HepG2 (cell line): ENCODE measurements around the gene PDCD11. TPM values are rescaled to one million over a fixed set of nuclear protein-coding genes. Genes with fewer than 3 reads are reported as not detected.

Source experiments
- ATAC-seq: fragments of 200-7000 bp; cut with Tn5 transposase; 3 replicates; pipeline ENCODE4 v1.9.1; 2020; ENCODE audit warnings: mild to moderate bottlenecking, moderate library complexity
- BruUV-seq: library from RNA; stranded (reverse); fragments of 400-500 nt; replicated peaks from 2 replicates; lab custom pipeline; 2021; lab: Mats Ljungman, UMichigan
- CTCF ChIA-PET: fragments of 300-600 bp; formaldehyde crosslinking; extraction: SDS; loops from one replicate; lab custom pipeline; 2021; ENCODE audit warnings: low total read pairs, inconsistent platforms, low intra/inter-chr PET ratio; lab: Yijun Ruan, JAX
- POLR2A ChIA-PET: fragments of 350-600 bp; sonication (Branson Sonifier 250); formaldehyde crosslinking; loops from one replicate; lab custom pipeline; 2020; ENCODE audit warnings: antibody characterized with exemption, inconsistent platforms; lab: Yijun Ruan, JAX
- DNase-seq: peaks from one replicate; pipeline ENCODE4 v3.0.0-alpha.2; 2015; ENCODE audit warnings: low spot score
- FAIRE-seq: peaks from 3 replicates; lab custom pipeline; 2011; peaks lifted over from hg19 to GRCh38; lab: Jason Lieb, UNC
- H2AFZ ChIP-seq: one replicate; pipeline ENCODE4 v1.6.1; 2011; ENCODE audit warnings: low read length, inconsistent platforms
- H3K27ac ChIP-seq: fragments of 300-600 bp; 3 replicates; pipeline ENCODE4 v1.8.0; 2011; ENCODE audit warnings: mixed run types, mild to moderate bottlenecking, mixed read lengths, low read length, inconsistent platforms; ENCODE audit not compliant: insufficient read depth; ENCODE audit errors: extremely low read length
- H3K27me3 ChIP-seq, 2 experiments: fragments of 200-600 bp in 1 of 2; 2 replicates in 1 of 2; 3 replicates in 1 of 2; pipeline versions ENCODE4 v1.6.0 to v1.8.0; 2011; ENCODE audit warnings: low read length in 2 of 2, mild to moderate bottlenecking in 2 of 2, moderate library complexity in 2 of 2, inconsistent platforms in 1 of 2; ENCODE audit not compliant: insufficient read depth in 2 of 2, control insufficient read depth in 1 of 2
- H3K36me3 ChIP-seq, 2 experiments: fragments of 200-600 bp in 1 of 2; replicated peaks in 1 of 2; 2 replicates in 1 of 2; 3 replicates in 1 of 2; pipeline versions ENCODE4 v1.5.1 to v1.8.0; 2011; ENCODE audit warnings: low read length in 2 of 2, inconsistent platforms in 1 of 2; ENCODE audit not compliant: insufficient read depth in 2 of 2, control insufficient read depth in 1 of 2
- H3K4me1 ChIP-seq: 2 replicates; pipeline ENCODE4 v1.5.1; 2012; ENCODE audit warnings: low read length, inconsistent platforms; ENCODE audit not compliant: insufficient read depth
- H3K4me2 ChIP-seq: 2 replicates; pipeline ENCODE4 v1.6.0; 2011; ENCODE audit warnings: low read depth, low read length, inconsistent platforms
- H3K4me3 ChIP-seq, 3 experiments: fragments of 200-600 bp in 1 of 3; sonication (generic), shearing (Covaris generic) in 1 of 3; replicated peaks in 1 of 3; 2 replicates each; pipeline ENCODE4 v1.5.1; 2011 to 2016; ENCODE audit warnings: low read length in 3 of 3, inconsistent platforms in 2 of 3, low read depth in 2 of 3, mild to moderate bottlenecking in 2 of 3, control low read depth in 1 of 3, mixed read lengths in 1 of 3; ENCODE audit not compliant: insufficient read depth in 1 of 3
- H3K79me2 ChIP-seq: one replicate; pipeline ENCODE4 v1.6.1; 2011; ENCODE audit warnings: low read length, inconsistent platforms; ENCODE audit not compliant: insufficient read depth
- H3K9ac ChIP-seq: 2 replicates; pipeline ENCODE4 v1.6.0; 2011; ENCODE audit warnings: mild to moderate bottlenecking, low read depth, low read length, inconsistent platforms; ENCODE audit not compliant: insufficient read depth
- H3K9me3 ChIP-seq: 2 replicates; pipeline ENCODE4 v1.5.1; 2012; ENCODE audit warnings: mild to moderate bottlenecking, low read length
- H4K20me1 ChIP-seq: 2 replicates; pipeline ENCODE4 v1.6.0; 2011; ENCODE audit warnings: inconsistent platforms, mild to moderate bottlenecking, low read length, moderate library complexity; ENCODE audit not compliant: insufficient read depth
- CCDC6 ChIP-seq: sonication (generic); formaldehyde crosslinking; IDR thresholded peaks from 2 replicates; pipeline ENCODE4 v1.8.1; 2022; ENCODE audit warnings: mild to moderate bottlenecking, missing genetic modification reagents, moderate library complexity
- ETV5 ChIP-seq: IDR thresholded peaks from 2 replicates; pipeline ENCODE4 v1.6.1; 2018; ENCODE audit warnings: missing biosample characterization, missing genetic modification reagents, inconsistent platforms, borderline replicate concordance
- GTF3A ChIP-seq: sonication (generic); formaldehyde crosslinking; conservative IDR thresholded peaks from 2 replicates; pipeline ENCODE4 v1.4.0; 2020; ENCODE audit warnings: mild to moderate bottlenecking, missing genetic modification reagents
- HNRNPL ChIP-seq: fragments of 200-400 bp; formaldehyde crosslinking; IDR thresholded peaks from 2 replicates; pipeline ENCODE4 v1.6.1; 2017; ENCODE audit warnings: mild to moderate bottlenecking, low read depth, low read length
- SMAD3 ChIP-seq: sonication (generic); formaldehyde crosslinking; IDR thresholded peaks from 2 replicates; pipeline ENCODE4 v1.4.0; 2020; ENCODE audit warnings: missing genetic modification reagents
- STAT5B ChIP-seq: sonication (generic); formaldehyde crosslinking; IDR thresholded peaks from 2 replicates; pipeline ENCODE4 v1.4.0; 2020; ENCODE audit warnings: missing genetic modification reagents
- TGIF2 ChIP-seq: IDR thresholded peaks from 2 replicates; pipeline ENCODE4 v1.6.1; 2016; ENCODE audit warnings: control low read depth, missing compliant biosample characterization
- ZNF124 ChIP-seq: sonication (generic); formaldehyde crosslinking; IDR thresholded peaks from 2 replicates; pipeline ENCODE4 v1.4.0; 2020; ENCODE audit warnings: missing genetic modification reagents
- ZNF282 ChIP-seq: fragments of 450-650 bp; IDR thresholded peaks from 2 replicates; pipeline ENCODE4 v1.6.1; 2018; ENCODE audit not compliant: partially characterized antibody
- ZNF678 ChIP-seq: sonication (generic); formaldehyde crosslinking; IDR thresholded peaks from 2 replicates; pipeline ENCODE4 v1.4.0; 2020; ENCODE audit warnings: mild to moderate bottlenecking, missing genetic modification reagents
- WGBS: methylation state at CpG from one replicate; pipeline ENCODE4 v1.1.6; 2017; ENCODE audit warnings: low lambda C conversion rate; 5-methylcytosine and 5-hydroxymethylcytosine counted together
- in situ Hi-C: cut with HindIII; loops from 2 replicates; pipeline ENCODE4 v1.10.0; 2017; ENCODE audit warnings: low pct_unique_long_range_greater_than_20kb; ENCODE audit not compliant: extremely low pct_ligation_motif_present
- intact Hi-C: fragments of 100-400 bp; cut with micrococcal nuclease; formaldehyde crosslinking; loops from one replicate; pipeline ENCODE4 v1.10.0; 2022; ENCODE audit not compliant: unreplicated experiment
- polyA plus RNA-seq, 8 experiments: library from polyadenylated mRNA; depleted of rRNA in 3 of 8; stranded (reverse) in 7 of 8; unstranded in 1 of 8; fragments of >200 nt; fragmentation: Illumina TruSeq in 4 of 8; extraction: Trizol in 4 of 8; gene quantifications; 2 replicates each; pipeline versions ENCODE4 v1.2.1 to v1.2.3, GENCODE V29; 2011 to 2016; ENCODE audit warnings: low read depth in 4 of 8, missing spikeins in 1 of 8, mixed read lengths in 1 of 8; ENCODE audit not compliant: insufficient read depth in 1 of 8
- total RNA-seq, 5 experiments: library from RNA; depleted of rRNA; stranded (reverse); fragments of >200 nt; fragmentation: Illumina TruSeq; extraction: Trizol; gene quantifications; 2 replicates each; pipeline ENCODE4 v1.2.3, GENCODE V29; 2016; ENCODE audit warnings: low read depth in 1 of 5
- TF ChIP-seq, protein P1 (sequence below): sonication (generic); formaldehyde crosslinking; IDR thresholded peaks from 2 replicates; pipeline ENCODE4 v1.5.0; 2020; ENCODE audit warnings: missing genetic modification reagents, mild to moderate bottlenecking, borderline replicate concordance
- TF ChIP-seq, protein P2 (sequence below): sonication (generic); formaldehyde crosslinking; IDR thresholded peaks from 2 replicates; pipeline ENCODE4 v1.4.0; 2020; ENCODE audit warnings: missing genetic modification reagents
- TF ChIP-seq, protein P3 (sequence below): sonication (generic); formaldehyde crosslinking; IDR thresholded peaks from 2 replicates; pipeline ENCODE4 v1.5.1; 2020; ENCODE audit warnings: missing genetic modification reagents, mild to moderate bottlenecking, borderline replicate concordance
- TF ChIP-seq, protein P4 (sequence below): sonication (generic); formaldehyde crosslinking; IDR thresholded peaks from 2 replicates; pipeline ENCODE4 v1.8.1; 2023; ENCODE audit warnings: mild to moderate bottlenecking, inconsistent platforms, moderate library complexity, missing genetic modification reagents, borderline replicate concordance

Gene PDCD11
- total and polyA plus RNA-seq, 2 of the 13 experiments (the other 11 are each of a cell fraction or from before 2014, with no cell fraction given) = 12.8 to 52.8 TPM

DNA sequence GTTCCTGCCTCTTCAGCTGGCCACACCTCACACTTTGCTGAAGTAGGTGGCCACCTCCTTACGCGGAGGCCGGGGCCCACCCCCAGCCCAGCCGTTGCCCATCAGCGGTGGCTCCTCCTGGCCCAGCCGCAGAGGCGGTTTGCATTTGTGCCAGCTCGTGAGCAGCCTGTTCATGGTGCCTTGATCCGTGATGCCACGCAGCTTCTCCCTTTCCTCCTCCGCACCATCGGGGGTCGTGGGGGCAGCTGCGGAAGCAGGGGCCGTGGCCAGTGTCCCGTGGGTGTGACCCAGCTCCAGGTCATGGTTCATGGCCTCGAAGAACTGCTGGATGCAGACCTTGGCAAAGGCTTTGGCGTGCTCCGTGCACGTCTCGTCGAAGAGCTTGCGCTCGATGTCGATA is 58.8 kb downstream of the PDCD11 start (continued):
- TF ChIP-seq, protein P1, sequence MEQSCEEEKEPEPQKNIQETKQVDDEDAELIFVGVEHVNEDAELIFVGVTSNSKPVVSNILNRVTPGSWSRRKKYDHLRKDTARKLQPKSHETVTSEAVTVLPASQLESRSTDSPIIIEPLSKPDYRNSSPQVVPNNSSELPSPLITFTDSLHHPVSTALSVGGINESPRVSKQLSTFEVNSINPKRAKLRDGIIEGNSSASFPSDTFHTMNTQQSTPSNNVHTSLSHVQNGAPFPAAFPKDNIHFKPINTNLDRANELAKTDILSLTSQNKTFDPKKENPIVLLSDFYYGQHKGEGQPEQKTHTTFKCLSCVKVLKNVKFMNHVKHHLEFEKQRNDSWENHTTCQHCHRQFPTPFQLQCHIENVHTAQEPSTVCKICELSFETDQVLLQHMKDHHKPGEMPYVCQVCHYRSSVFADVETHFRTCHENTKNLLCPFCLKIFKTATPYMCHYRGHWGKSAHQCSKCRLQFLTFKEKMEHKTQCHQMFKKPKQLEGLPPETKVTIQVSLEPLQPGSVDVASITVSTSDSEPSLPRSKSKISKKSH (CRISPR knock-in tag) = no peak
- TF ChIP-seq, protein P2, sequence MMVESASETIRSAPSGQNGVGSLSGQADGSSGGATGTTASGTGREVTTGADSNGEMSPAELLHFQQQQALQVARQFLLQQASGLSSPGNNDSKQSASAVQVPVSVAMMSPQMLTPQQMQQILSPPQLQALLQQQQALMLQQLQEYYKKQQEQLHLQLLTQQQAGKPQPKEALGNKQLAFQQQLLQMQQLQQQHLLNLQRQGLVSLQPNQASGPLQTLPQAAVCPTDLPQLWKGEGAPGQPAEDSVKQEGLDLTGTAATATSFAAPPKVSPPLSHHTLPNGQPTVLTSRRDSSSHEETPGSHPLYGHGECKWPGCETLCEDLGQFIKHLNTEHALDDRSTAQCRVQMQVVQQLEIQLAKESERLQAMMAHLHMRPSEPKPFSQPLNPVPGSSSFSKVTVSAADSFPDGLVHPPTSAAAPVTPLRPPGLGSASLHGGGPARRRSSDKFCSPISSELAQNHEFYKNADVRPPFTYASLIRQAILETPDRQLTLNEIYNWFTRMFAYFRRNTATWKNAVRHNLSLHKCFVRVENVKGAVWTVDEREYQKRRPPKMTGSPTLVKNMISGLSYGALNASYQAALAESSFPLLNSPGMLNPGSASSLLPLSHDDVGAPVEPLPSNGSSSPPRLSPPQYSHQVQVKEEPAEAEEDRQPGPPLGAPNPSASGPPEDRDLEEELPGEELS (CRISPR knock-in tag) = no peak
- TF ChIP-seq ETV5 = no peak
- TF ChIP-seq GTF3A = no peak
- no peak for TF ChIP-seq SMAD3 (CRISPR knock-in tag)
- no peak for TF ChIP-seq STAT5B (CRISPR knock-in tag)
- TF ChIP-seq ZNF282 = no peak
- TF ChIP-seq CCDC6 (CRISPR knock-in tag) = no peak
- no peak for TF ChIP-seq ZNF124 (CRISPR knock-in tag)

DNA sequence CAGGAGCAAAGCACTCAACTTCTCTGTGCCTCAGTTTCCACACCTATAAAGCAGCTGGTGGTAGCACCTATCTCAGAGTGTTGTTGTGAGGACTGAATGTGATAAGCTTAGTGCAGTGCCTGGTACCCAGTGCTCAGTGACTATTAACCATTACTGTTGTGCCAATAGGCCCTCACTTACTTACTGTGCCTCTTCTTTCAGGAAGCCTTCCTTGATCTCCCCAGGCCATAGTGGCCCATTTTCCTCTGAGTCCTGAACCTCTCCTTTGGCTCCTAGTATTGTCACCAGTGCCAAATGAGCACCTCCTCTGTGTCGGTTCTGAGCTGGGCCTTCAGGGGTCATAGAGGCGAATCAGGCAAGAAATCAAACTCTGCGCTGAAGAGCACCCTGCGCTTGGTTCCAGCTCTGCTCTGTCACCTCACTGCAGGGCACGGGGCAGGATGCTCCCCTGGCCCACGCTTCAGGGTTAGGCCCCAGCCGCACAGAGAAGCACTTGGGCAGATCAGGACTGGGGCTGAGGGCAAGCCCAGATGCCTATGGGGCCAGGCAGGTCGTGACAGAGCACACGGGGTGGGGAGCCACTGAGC is 59.7 kb downstream of the PDCD11 start:
- FAIRE-seq = no peak
- H3K4me2 ChIP-seq = no peak overlapping the region
- WGBS = 35% methylated on average over 6 of the region's 9 CpGs
- H3K79me2 ChIP-seq = no peaks in the 10 kb centered on the region
- ChIA-PET POLR2A (no interaction called here), CTCF (no interaction called here)
- in situ Hi-C loops (no loop called here), intact Hi-C loops (no loop called here)
- no peaks in the 10 kb centered on the region for H4K20me1 ChIP-seq
- H3K4me1 ChIP-seq = peaks cover 30% of the 10 kb centered on the region
- H3K9me3 ChIP-seq = no peaks in the 10 kb centered on the region
- H3K27me3 ChIP-seq = peaks cover 3 to 35% of the 10 kb centered on the region in 2 experiments
- no peak overlapping the region for H3K27ac ChIP-seq
- no peak for DNase-seq
- H3K9ac ChIP-seq = no peak overlapping the region
- no TSS peak for BruUV-seq
- H3K4me3 ChIP-seq = no peak overlapping the region
- no peaks in the 10 kb centered on the region for H3K36me3 ChIP-seq
- ATAC-seq = no peak
- H2AFZ ChIP-seq = no peak overlapping the region
- TF ChIP-seq, protein P3, sequence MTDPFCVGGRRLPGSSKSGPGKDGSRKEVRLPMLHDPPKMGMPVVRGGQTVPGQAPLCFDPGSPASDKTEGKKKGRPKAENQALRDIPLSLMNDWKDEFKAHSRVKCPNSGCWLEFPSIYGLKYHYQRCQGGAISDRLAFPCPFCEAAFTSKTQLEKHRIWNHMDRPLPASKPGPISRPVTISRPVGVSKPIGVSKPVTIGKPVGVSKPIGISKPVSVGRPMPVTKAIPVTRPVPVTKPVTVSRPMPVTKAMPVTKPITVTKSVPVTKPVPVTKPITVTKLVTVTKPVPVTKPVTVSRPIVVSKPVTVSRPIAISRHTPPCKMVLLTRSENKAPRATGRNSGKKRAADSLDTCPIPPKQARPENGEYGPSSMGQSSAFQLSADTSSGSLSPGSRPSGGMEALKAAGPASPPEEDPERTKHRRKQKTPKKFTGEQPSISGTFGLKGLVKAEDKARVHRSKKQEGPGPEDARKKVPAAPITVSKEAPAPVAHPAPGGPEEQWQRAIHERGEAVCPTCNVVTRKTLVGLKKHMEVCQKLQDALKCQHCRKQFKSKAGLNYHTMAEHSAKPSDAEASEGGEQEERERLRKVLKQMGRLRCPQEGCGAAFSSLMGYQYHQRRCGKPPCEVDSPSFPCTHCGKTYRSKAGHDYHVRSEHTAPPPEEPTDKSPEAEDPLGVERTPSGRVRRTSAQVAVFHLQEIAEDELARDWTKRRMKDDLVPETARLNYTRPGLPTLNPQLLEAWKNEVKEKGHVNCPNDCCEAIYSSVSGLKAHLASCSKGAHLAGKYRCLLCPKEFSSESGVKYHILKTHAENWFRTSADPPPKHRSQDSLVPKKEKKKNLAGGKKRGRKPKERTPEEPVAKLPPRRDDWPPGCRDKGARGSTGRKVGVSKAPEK = no peak
- TF ChIP-seq, protein P4, sequence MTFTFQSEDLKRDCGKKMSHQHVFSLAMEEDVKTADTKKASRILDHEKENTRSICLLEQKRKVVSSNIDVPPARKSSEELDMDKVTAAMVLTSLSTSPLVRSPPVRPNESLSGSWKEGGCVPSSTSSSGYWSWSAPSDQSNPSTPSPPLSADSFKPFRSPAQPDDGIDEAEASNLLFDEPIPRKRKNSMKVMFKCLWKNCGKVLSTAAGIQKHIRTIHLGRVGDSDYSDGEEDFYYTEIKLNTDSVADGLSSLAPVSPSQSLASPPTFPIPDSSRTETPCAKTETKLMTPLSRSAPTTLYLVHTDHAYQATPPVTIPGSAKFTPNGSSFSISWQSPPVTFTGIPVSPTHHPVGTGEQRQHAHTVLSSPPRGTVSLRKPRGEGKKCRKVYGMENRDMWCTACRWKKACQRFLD (CRISPR knock-in tag) = no peak
- TF ChIP-seq TGIF2 (CRISPR knock-in tag) (no peak), HNRNPL (no peak), ZNF678 (CRISPR knock-in tag) (no peak)
- TF ChIP-seq, protein P2 (CRISPR knock-in tag) = no peak
